ENCODE results near the gene ZGLP1.
A peak's percentile ranks its signal among the peaks of the same experiment; 100 is the strongest.

The ZGLP1 gene

DNA sequence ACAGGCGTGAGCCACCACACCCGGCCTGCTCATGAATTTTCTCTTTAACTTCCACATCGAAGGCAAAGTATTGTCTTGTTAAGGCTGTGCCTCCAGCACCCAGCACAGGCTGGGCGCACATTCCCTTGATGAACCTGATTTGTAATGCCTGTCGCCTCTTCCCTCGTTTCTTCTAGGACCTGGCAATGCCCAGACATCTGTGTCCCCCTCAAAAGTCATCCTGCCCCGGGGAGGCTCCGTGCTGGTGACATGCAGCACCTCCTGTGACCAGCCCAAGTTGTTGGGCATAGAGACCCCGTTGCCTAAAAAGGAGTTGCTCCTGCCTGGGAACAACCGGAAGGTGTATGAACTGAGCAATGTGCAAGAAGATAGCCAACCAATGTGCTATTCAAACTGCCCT is 35.0 kb downstream of the ZGLP1 start:
- Histone ChIP-seq H3K36me3 (no peaks in the 10 kb centered on the region), H3K4me3 (ENCODE audit: low read depth, low read length) (no peak overlapping the region), H3K9me3 (no peaks in the 10 kb centered on the region), H3K27me3 (peaks cover 78% of the 10 kb centered on the region), H3K4me1 (no peaks in the 10 kb centered on the region)
- no peak for DNase-seq
- TF ChIP-seq, protein P1, sequence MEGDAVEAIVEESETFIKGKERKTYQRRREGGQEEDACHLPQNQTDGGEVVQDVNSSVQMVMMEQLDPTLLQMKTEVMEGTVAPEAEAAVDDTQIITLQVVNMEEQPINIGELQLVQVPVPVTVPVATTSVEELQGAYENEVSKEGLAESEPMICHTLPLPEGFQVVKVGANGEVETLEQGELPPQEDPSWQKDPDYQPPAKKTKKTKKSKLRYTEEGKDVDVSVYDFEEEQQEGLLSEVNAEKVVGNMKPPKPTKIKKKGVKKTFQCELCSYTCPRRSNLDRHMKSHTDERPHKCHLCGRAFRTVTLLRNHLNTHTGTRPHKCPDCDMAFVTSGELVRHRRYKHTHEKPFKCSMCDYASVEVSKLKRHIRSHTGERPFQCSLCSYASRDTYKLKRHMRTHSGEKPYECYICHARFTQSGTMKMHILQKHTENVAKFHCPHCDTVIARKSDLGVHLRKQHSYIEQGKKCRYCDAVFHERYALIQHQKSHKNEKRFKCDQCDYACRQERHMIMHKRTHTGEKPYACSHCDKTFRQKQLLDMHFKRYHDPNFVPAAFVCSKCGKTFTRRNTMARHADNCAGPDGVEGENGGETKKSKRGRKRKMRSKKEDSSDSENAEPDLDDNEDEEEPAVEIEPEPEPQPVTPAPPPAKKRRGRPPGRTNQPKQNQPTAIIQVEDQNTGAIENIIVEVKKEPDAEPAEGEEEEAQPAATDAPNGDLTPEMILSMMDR (IDR thresholded peaks at IDR 0.05; ENCODE audit: low read depth, low read length): no peak

DNA sequence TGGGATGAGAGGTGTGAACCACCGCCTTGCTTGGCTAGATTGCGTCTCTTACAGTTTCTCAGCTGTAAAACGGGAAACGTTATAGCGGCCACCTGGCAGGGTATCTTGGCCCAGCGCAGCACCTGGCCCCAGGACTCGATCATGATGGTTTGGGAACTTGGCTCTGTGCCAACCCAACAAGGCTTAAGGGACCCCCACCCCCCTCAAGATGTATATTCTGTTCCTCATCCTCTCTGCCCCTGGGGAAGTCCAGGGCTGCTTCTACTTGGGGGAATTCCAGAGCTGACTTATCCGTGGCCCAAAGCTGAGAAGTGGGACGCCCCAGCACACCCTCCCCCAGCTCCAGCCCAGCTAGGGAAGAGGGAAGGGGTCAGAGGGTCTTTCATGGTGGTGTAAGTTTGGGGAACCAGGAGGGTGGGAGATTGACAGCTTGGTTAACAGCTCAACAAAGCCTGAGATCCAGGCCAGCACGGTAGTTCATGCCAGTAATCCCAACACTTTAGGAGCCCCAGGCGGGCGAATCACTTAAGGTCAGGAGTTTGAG is 38.0 kb downstream of the ZGLP1 start:
- Histone ChIP-seq H3K9me3 (no peaks in the 10 kb centered on the region), H3K27me3 (peaks cover 70% of the 10 kb centered on the region), H3K36me3 (no peaks in the 10 kb centered on the region), H3K4me3 (ENCODE audit: low read depth, low read length) (no peak overlapping the region), H3K4me1 (no peaks in the 10 kb centered on the region)
- TF ChIP-seq, protein P1 (IDR thresholded peaks at IDR 0.05; ENCODE audit: low read depth, low read length): no peak
- no peak for DNase-seq

DNA sequence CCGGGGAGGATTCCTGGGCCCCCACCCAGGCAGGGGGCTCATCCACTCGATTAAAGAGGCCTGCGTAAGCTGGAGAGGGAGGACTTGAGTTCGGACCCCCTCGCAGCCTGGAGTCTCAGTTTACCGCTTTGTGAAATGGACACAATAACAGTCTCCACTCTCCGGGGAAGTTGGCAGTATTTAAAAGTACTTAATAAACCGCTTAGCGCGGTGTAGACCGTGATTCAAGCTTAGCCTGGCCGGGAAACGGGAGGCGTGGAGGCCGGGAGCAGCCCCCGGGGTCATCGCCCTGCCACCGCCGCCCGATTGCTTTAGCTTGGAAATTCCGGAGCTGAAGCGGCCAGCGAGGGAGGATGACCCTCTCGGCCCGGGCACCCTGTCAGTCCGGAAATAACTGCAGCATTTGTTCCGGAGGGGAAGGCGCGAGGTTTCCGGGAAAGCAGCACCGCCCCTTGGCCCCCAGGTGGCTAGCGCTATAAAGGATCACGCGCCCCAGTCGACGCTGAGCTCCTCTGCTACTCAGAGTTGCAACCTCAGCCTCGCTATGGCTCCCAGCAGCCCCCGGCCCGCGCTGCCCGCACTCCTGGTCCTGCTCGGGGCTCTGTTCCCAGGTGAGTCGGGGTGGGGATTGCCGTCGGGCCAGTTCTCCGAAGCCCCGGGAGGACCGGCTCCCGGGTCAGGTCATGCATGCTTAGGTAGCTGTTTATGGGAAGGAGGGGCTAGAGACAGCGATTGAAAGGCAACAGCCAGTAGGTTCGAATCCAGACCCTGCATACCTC is 38.8 kb downstream of the ZGLP1 start, which contains the start of gene ICAM1:
Gene ICAM1, plus strand, starts transcription at position 505 of the 779 bp plus-strand sequence. Its CDS starts 40 bp downstream, at position 545.
- no peaks in the 10 kb centered on the region for H3K4me1 ChIP-seq
- H3K4me3 ChIP-seq (ENCODE audit: low read depth, low read length): no peak within 1 kb of the TSS
- peaks cover 62% of the 10 kb centered on the region for H3K27me3 ChIP-seq
- H3K9me3 ChIP-seq: no peaks in the 10 kb centered on the region
- TF ChIP-seq, protein P1 (IDR thresholded peaks at IDR 0.05; ENCODE audit: low read depth, low read length): no peak
- no peaks in the 10 kb centered on the region for H3K36me3 ChIP-seq
- no peak for DNase-seq

DNA sequence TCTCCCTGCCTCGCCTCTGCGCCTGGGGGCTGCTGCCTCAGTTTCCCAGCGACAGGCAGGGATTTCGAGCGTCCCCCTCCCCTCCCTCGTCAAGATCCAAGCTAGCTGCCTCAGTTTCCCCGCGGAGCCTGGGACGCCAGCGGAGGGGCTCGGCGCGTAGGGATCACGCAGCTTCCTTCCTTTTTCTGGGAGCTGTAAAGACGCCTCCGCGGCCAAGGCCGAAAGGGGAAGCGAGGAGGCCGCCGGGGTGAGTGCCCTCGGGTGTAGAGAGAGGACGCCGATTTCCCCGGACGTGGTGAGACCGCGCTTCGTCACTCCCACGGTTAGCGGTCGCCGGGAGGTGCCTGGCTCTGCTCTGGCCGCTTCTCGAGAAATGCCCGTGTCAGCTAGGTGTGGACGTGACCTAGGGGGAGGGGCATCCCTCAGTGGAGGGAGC is 39.4 kb downstream of the ZGLP1 start:
- H3K4me1 ChIP-seq: no peaks in the 10 kb centered on the region
- DNase-seq: no peak
- no peak overlapping the region for H3K4me3 ChIP-seq (ENCODE audit: low read depth, low read length)
- TF ChIP-seq, protein P1 (IDR thresholded peaks at IDR 0.05; ENCODE audit: low read depth, low read length): no peak
- no peaks in the 10 kb centered on the region for H3K9me3 ChIP-seq
- H3K27me3 ChIP-seq: peaks cover 56% of the 10 kb centered on the region
- no peaks in the 10 kb centered on the region for H3K36me3 ChIP-seq

DNA sequence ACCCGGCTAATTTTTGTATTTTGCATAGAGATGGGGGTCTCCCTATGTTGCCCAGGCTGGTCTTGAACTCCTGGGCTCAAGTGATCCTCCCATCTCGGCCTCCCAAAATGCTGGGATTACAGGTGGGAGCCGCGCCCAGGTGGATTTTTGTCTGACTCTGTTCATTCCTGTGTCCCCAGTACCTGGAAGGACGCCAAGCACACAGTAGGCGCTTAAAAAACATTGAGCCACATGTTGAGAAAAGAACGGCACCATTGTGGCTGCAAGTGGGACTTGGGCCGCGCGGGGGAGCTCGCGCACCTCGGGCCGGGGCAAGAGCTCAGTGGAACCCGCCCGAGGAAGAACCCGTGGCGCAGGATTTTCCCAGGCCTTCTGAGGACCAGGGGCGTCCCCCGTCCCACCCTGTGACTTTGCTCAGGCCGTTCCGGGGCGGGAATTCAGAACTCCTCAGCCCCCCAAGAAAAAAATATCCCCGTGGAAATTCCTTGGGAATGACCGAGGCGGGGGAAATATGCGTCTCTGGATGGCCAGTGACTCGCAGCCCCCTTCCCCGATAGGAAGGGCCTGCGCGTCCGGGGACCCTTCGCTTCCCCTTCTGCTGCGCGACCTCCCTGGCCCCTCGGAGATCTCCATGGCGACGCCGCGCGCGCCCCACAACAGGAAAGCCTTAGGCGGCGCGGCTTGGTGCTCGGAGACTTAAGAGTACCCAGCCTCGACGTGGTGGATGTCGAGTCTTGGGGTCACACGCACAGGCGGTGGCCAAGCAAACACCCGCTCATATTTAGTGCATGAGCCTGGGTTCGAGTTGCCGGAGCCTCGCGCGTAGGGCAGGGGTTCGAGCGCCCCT is 40.1 kb downstream of the ZGLP1 start:
- Histone ChIP-seq H3K4me3 (ENCODE audit: low read depth, low read length) (peak overlapping the region; percentile 25; the same call in 1 of the 2 replicates), H3K36me3 (no peaks in the 10 kb centered on the region), H3K9me3 (no peaks in the 10 kb centered on the region), H3K27me3 (peaks cover 49% of the 10 kb centered on the region), H3K4me1 (no peaks in the 10 kb centered on the region)
- DNase-seq: peak; percentile 84
- TF ChIP-seq, protein P1 (IDR thresholded peaks at IDR 0.05; ENCODE audit: low read depth, low read length): peak; percentile 94
